K562 (cell line): ENCODE measurements around the gene NECAB2. TPM values are rescaled to one million over a fixed set of nuclear protein-coding genes. Genes with fewer than 3 reads are reported as not detected.
A peak's percentile ranks its signal among the peaks of the same experiment; 100 is the strongest.

ENCODE experiments used
- ARID3B ChIP-seq: fragments of 250-450 bp; sonication (Bioruptor Pico); IDR thresholded peaks from 2 replicates; pipeline ENCODE4 v1.4.0; 2020; ENCODE audit warnings: borderline replicate concordance
- ARID4B ChIP-seq: sonication (generic); formaldehyde crosslinking; IDR thresholded peaks from 2 replicates; pipeline ENCODE4 v1.8.0; 2022; ENCODE audit warnings: mild to moderate bottlenecking, missing genetic modification reagents
- BACH1 ChIP-seq: fragments of 200-800 bp; sonication (Bioruptor generic); IDR thresholded peaks from 2 replicates; pipeline ENCODE4 v1.6.1; 2016; ENCODE audit warnings: missing genetic modification characterization, missing compliant biosample characterization
- CTCF ChIP-seq, 3 experiments: IDR thresholded peaks in 2 of 3; conservative IDR thresholded peaks in 1 of 3; 2 replicates each; pipeline ENCODE4 v1.5.1; 2011 to 2012; ENCODE audit warnings: low read length in 3 of 3, mild to moderate bottlenecking in 3 of 3, control low read depth in 2 of 3, improper control_type of control experiment in 1 of 3, inconsistent platforms in 1 of 3, low read depth in 1 of 3, mixed read lengths in 1 of 3, moderate library complexity in 1 of 3; ENCODE audit not compliant: insufficient read depth in 2 of 3
- ESRRA ChIP-seq: fragments of 450-650 bp; IDR thresholded peaks from 2 replicates; pipeline ENCODE4 v1.6.1; 2014; ENCODE audit warnings: low read depth, mild to moderate bottlenecking, moderate library complexity, borderline replicate concordance
- SMAD2 ChIP-seq: fragments of 150-350 bp; IDR thresholded peaks from 2 replicates; pipeline ENCODE4 v1.6.1; 2014; ENCODE audit warnings: low read depth, mild to moderate bottlenecking, low read length
- TBL1XR1 ChIP-seq, 2 experiments: IDR thresholded peaks; 2 replicates each; pipeline ENCODE4 v1.6.1; 2012; ENCODE audit warnings: improper control_type of control experiment in 2 of 2, low read length in 2 of 2, mild to moderate bottlenecking in 1 of 2
- ZNF143 ChIP-seq: sonication (generic); formaldehyde crosslinking; IDR thresholded peaks from 2 replicates; pipeline ENCODE4 v1.9.0; 2022; ENCODE audit warnings: mild to moderate bottlenecking, missing genetic modification reagents
- ZNF23 ChIP-seq: fragments of 250-450 bp; sonication (Bioruptor Pico); IDR thresholded peaks from 2 replicates; pipeline ENCODE4 v1.4.0; 2020; ENCODE audit warnings: mild to moderate bottlenecking
- ZNF407 ChIP-seq: fragments of 450-650 bp; IDR thresholded peaks from 2 replicates; pipeline ENCODE4 v1.6.1; 2016; ENCODE audit warnings: low read depth
- polyA plus RNA-seq, 8 experiments: library from polyadenylated mRNA; depleted of rRNA in 4 of 8; stranded (reverse) in 5 of 8; unstranded in 3 of 8; fragments of >200 nt; fragmentation: Nextera tagmentation in 2 of 8; fragmentation: Illumina TruSeq in 1 of 8; extraction: Ambion mirVana in 2 of 8; extraction: Trizol in 1 of 8; gene quantifications; 2 replicates each; pipeline versions ENCODE4 v1.2.1 to v1.2.3, GENCODE V29; 2011 to 2014; ENCODE audit warnings: inconsistent platforms in 1 of 8, missing spikeins in 1 of 8
- total RNA-seq, 7 experiments: library from RNA; depleted of rRNA in 6 of 7; stranded (reverse); fragments of >200 nt in 6 of 7; fragmentation: Illumina TruSeq in 2 of 7; extraction: Trizol in 2 of 7; gene quantifications; 2 replicates each; pipeline versions ENCODE4 v1.2.1 to v1.2.3, GENCODE V29; 2011 to 2021; ENCODE audit warnings: low replicate concordance in 1 of 7

Gene NECAB2
- total and polyA plus RNA-seq, 9 of the 15 experiments (the other 6 are each of a cell fraction or from before 2014, with no cell fraction given), result 0.03 to 0.28 TPM; not detected in 7

- no peak for TF ChIP-seq ZNF407
- TF ChIP-seq CTCF (IDR thresholded peaks at IDR 0.05 in 2 of 3, conservative IDR thresholded peaks at IDR 0.05 in 1 of 3; ENCODE audit: insufficient read depth in 2 of 3, low read depth in 1 of 3, low read length in 3 of 3), result peak; percentile 53 to 71 (median 69)
- TF ChIP-seq ARID4B (CRISPR knock-in tag), result 0 out of 2 replicates have a peak, but pooled peaks have one; percentile 10
- no peak for TF ChIP-seq BACH1 (tag)
- TF ChIP-seq ESRRA, result peak; percentile 84
- 0 out of 2 replicates have a peak, but pooled peaks have one; percentile 11 for TF ChIP-seq ZNF143 (CRISPR knock-in tag)
- no peak for TF ChIP-seq ARID3B (CRISPR knock-in tag)
- TF ChIP-seq ZNF23, result no peak
- no peak for TF ChIP-seq SMAD2
- no peak for TF ChIP-seq TBL1XR1 (IDR thresholded peaks at IDR 0.05; ENCODE audit: low read length in 2 of 2)
These were observed 76.1 kb downstream of the NECAB2 start (continued) for GRCh38 chr16:84044118-84044488.
